Heart right ventricle (tissue), 16 donors: Measurements from ENCODE around the gene FUCA2. TPM values are rescaled to one million over a fixed set of nuclear protein-coding genes. Genes with fewer than 3 reads are reported as not detected.
A peak's percentile ranks its signal among the peaks of the same experiment; 100 is the strongest.

ENCODE experiments used
- ATAC-seq, 8 donors: fragments of 200-7000 bp; cut with Tn5 transposase; one replicate each; pipeline ENCODE4 v1.9.1; 2020; ENCODE audit warnings: mild to moderate bottlenecking in 8 of 8, moderate library complexity in 8 of 8, moderate number of reproducible peaks in 1 of 8
- DNase-seq, 2 donors: peaks; one replicate each; pipeline ENCODE4 v3.0.0-alpha.2; 2020
- H3K27ac ChIP-seq, 10 donors: fragments of 200-600 bp; sonication (generic) in 2 of 10; one replicate each; pipeline versions ENCODE4 v1.5.0 to v1.8.0; 2020 to 2022; ENCODE audit warnings: mild to moderate bottlenecking in 3 of 10
- H3K27me3 ChIP-seq, 7 donors: fragments of 200-600 bp; one replicate each; pipeline ENCODE4 v1.8.0; 2021 to 2022; ENCODE audit warnings: mild to moderate bottlenecking in 2 of 7
- H3K36me3 ChIP-seq, 9 donors: fragments of 200-600 bp; sonication (generic) in 1 of 9; one replicate each; pipeline versions ENCODE4 v1.5.0 to v1.8.0; 2020 to 2022; ENCODE audit warnings: mild to moderate bottlenecking in 2 of 9
- H3K4me1 ChIP-seq, 9 donors: fragments of 200-600 bp; sonication (generic) in 1 of 9; one replicate each; pipeline versions ENCODE4 v1.5.0 to v1.8.0; 2020 to 2022; ENCODE audit warnings: mild to moderate bottlenecking in 4 of 9
- H3K4me3 ChIP-seq, 10 donors: fragments of 200-600 bp; sonication (generic) in 2 of 10; one replicate each; pipeline versions ENCODE4 v1.5.0 to v1.8.0; 2020 to 2022; ENCODE audit warnings: mild to moderate bottlenecking in 7 of 10, moderate library complexity in 2 of 10
- H3K9me3 ChIP-seq, 11 donors: fragments of 200-600 bp in 10 of 11; sonication (generic) in 2 of 11; one replicate each; pipeline versions ENCODE4 v1.5.0 to v1.8.0; 2013 to 2022; ENCODE audit warnings: mild to moderate bottlenecking in 2 of 11, control low read depth in 1 of 11, moderate library complexity in 1 of 11
- CTCF ChIP-seq, 9 donors: fragments of 200-600 bp; sonication (generic) in 2 of 9; IDR thresholded peaks; one replicate each; pipeline versions ENCODE4 v1.5.0 to v1.8.0; 2021 to 2022; ENCODE audit warnings: antibody characterized with exemption in 9 of 9, mild to moderate bottlenecking in 5 of 9, moderate library complexity in 1 of 9
- WGBS, 2 donors: extraction: QIAGEN DNeasy Blood & Tissue Kit; methylation state at CpG; one replicate each; pipeline ENCODE4 v1.1.7; 2013; ENCODE audit warnings: inconsistent platforms in 1 of 2; 5-methylcytosine and 5-hydroxymethylcytosine counted together
- intact Hi-C, 10 donors: fragments of 100-400 bp; cut with DNase I; formaldehyde crosslinking; loops; one replicate each; pipeline versions ENCODE4 v1.11.1 to v1.14.2; 2022
- polyA plus RNA-seq, 2 donors: library from polyadenylated mRNA; stranded (reverse); fragments of 200-250 nt; gene quantifications; one replicate each; pipeline ENCODE4 v1.2.3, GENCODE V29; 2013
- total RNA-seq, 10 donors: library from RNA; stranded (reverse); fragmentation: NEBNext Ultra II Directional in 3 of 10; extraction: Animal tissue kit (Norgen Biotek cat#: 25700) in 3 of 10; gene quantifications; one replicate each; pipeline versions ENCODE4 v1.2.1 to v1.2.4, GENCODE V29; 2021 to 2023
- donor health status: Arrhythmogenic right ventricular cardiomyopathy.
- donor health status: ischemic (EF 13 %, LVEDD 7.1; RV severe dilation, severe dysfunction).
- donor health status: healthy with polysubstance abuse.
- donor health status: DM: no; HTN: yes; CAD: no.
- donor health status: DM: no; HTN: no; CAD: no.
- donor health status: ischemic (EF 25% LVEDD 6.9; RV normal size, moderate dysfunction).
- donor health status: ischemic (EF 25% LVEDD 5.7; RV mildly dilated, moderate dysfunction).
- donor health status: healthy.
- donor health status: DM: yes; HTN: yes; CAD: no.
- donor health status: Ischemic cardiomyopathy.
- donor health status: ischemic (EF 35%, LVEDD 5.7; RV mildly dilated, moderate dysfunction).
- donor health status: nonischemic (EF 11% LVEDD 7.7; RV severe dilation, severe dysfunction).
- donor health status: DM: yes; HTN: yes; CAD: no.
- donor health status: PGD.
- donor health status: ischemic (EF 29% LVEDD 5.4; RV normal size, mild dysfunction).
- donor health status: nonischemic (EF 23%, LVEDD 6.1; RV moderate dilation, normal function).

The FUCA2 gene
- total and polyA plus RNA-seq, 12 donors, result 24.1 to 63.4 (median 40.1) TPM

DNA sequence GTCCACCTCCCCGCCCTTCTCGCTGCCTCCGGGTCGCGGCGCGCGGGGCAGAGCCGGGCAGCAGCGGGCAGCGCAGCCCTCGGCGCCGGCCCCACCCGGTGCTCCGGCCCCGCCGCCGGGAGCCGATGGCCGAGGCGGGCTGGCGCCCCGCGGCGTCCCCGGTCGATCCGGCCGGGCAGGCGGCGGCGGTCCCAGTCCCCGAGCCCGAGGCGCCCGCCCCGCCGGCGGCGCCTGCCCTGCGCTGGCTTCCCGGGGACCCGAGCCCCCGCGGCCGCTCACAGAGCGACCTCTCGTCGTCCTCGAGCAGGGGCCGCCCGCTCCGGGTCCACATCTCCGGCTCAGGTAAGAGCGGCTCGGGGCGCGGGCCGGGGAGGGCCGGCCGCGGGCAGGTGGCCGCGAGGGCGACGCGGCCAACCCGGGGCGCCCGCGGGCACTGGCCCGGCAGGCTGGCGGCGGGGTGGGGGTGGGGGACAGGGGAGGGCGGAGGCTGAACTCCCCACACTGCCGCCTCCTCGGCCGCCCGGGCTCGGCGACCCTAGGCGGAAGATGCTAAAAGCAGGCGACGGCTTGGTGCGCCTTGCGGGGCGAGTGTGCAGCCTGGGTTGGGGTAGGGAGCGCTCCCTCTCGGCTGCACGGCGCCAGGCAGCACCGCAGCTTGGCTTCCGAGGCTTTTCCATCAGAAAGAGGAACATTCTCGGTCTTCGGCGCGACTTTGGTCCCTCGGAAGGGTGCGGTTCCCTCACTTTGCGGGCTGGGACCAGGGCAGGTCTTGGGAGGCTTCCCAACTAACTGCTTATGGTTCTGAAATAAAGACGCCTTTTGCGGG is 25.6 kb upstream of the FUCA2 start:
- WGBS, 2 donors, result 0 to 1% methylated on average over 35 to 103 of the region's 103 CpGs
- intact Hi-C loops, result no loop called here
- DNase-seq, result peak; percentile 47 to 75

GRCh38 chr6:143536461-143536865 is 24.9 kb upstream of the FUCA2 start:
- peaks cover 0 to 16% (median 10%) of the 10 kb centered on the region in 9 donors for H3K4me1 ChIP-seq
- 2 to 4% methylated on average over 21 to 27 of the region's 27 CpGs for WGBS, 2 donors
- H3K27ac ChIP-seq, result peak overlapping the region in 9 of 10 donors; percentile 51 to 76 (median 59)
- no peaks in the 10 kb centered on the region for H3K9me3 ChIP-seq
- ATAC-seq (peak; percentile 47 to 78 (median 70)), DNase-seq (peak in 1 of 2 donors; percentile 65)
- intact Hi-C loops, result no loop called here
- peak overlapping the region in 9 of 10 donors; percentile 44 to 71 (median 63) for H3K4me3 ChIP-seq
- TF ChIP-seq CTCF (IDR thresholded peaks at IDR 0.05), result no peak
- H3K36me3 ChIP-seq, result no peaks in the 10 kb centered on the region
- no peaks in the 10 kb centered on the region for H3K27me3 ChIP-seq

More for the DNA sequence above, 25.6 kb upstream of the FUCA2 start:
- Histone ChIP-seq H3K36me3 (no peaks in the 10 kb centered on the region), H3K9me3 (no peaks in the 10 kb centered on the region), H3K27ac (peak overlapping the region in 9 of 10 donors; percentile 55 to 76 (median 61)), H3K4me1 (peaks cover 0 to 16% (median 10%) of the 10 kb centered on the region in 9 donors), H3K4me3 (peak overlapping the region; percentile 37 to 71 (median 62)), H3K27me3 (no peaks in the 10 kb centered on the region)
- TF ChIP-seq CTCF (IDR thresholded peaks at IDR 0.05), result peak in 8 of 9 donors; percentile 30 to 58 (median 46)
- ATAC-seq, result peak; percentile 64 to 82 (median 78)

DNA sequence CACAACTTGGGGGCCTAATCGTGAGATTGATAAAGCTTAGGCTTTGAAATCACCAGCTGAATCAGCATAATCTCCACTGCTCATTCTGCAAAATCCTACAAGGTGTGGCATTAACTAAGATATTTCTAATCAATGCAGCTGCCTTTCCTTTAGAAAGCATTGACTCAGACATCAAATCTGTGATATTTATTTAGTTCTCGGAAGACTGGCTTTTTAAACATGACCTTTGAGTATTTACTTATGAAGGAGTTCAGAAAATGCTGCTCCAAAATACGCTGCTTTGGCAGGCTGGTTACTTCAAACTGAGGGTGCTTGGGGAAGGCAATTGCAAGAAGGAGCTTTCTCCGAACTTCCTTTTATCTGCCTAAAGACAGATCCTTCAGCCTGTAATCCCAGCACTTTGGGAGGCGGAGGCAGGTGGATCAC is 23.7 kb upstream of the FUCA2 start:
- Histone ChIP-seq H3K27me3 (no peaks in the 10 kb centered on the region), H3K9me3 (no peaks in the 10 kb centered on the region), H3K4me1 (peaks cover 0 to 16% (median 10%) of the 10 kb centered on the region in 9 donors), H3K4me3 (no peak overlapping the region), H3K36me3 (no peaks in the 10 kb centered on the region), H3K27ac (no peak overlapping the region)
- TF ChIP-seq CTCF (IDR thresholded peaks at IDR 0.05), result no peak
- ATAC-seq (no peak), DNase-seq (no peak)
- intact Hi-C loops, result no loop called here
- WGBS, 2 donors, result 89 to 94% methylated on average over 5 of the region's 5 CpGs

- WGBS, 2 donors, result 54 to 61% methylated on average over 5 of the region's 5 CpGs
- no peaks in the 10 kb centered on the region for H3K27me3 ChIP-seq
- no peak for TF ChIP-seq CTCF (IDR thresholded peaks at IDR 0.05)
- H3K27ac ChIP-seq, result no peak overlapping the region
- no peak for ATAC-seq
- no peaks in the 10 kb centered on the region for H3K9me3 ChIP-seq
- no peak for DNase-seq
- H3K4me3 ChIP-seq, result no peak overlapping the region
- no peaks in the 10 kb centered on the region for H3K36me3 ChIP-seq
- intact Hi-C loops, result no loop called here
- peaks cover 0 to 16% (median 3%) of the 10 kb centered on the region in 9 donors for H3K4me1 ChIP-seq
Observed at GRCh38 chr6:143531720-143532499, 20.4 kb upstream of the FUCA2 start.
